HepG2 (cell line): ENCODE measurements around the gene SRSF3. TPM values are rescaled to one million over a fixed set of nuclear protein-coding genes. Genes with fewer than 3 reads are reported as not detected.
A peak's percentile ranks its signal among the peaks of the same experiment; 100 is the strongest.

Experiments used
- FOXA1 ChIP-seq, 2 experiments: fragments of 450-650 bp in 1 of 2; sonication (generic) in 1 of 2; formaldehyde crosslinking in 1 of 2; IDR thresholded peaks; 2 replicates each; pipeline versions ENCODE4 v1.4.0 to v1.6.1; 2016 to 2020; ENCODE audit warnings: missing genetic modification reagents in 1 of 2
- HMG20A ChIP-seq: IDR thresholded peaks from 2 replicates; pipeline ENCODE4 v1.6.1; 2016; ENCODE audit warnings: borderline replicate concordance
- KDM3A ChIP-seq: IDR thresholded peaks from 2 replicates; pipeline ENCODE4 v1.6.1; 2018; ENCODE audit warnings: low read depth, missing compliant biosample characterization
- MIER3 ChIP-seq: IDR thresholded peaks from 2 replicates; pipeline ENCODE4 v1.6.1; 2016; ENCODE audit warnings: missing compliant biosample characterization, borderline replicate concordance
- RAD21 ChIP-seq: fragments of 450-650 bp; formaldehyde crosslinking; IDR thresholded peaks from 2 replicates; pipeline ENCODE4 v1.5.0; 2020; ENCODE audit warnings: mild to moderate bottlenecking
- RERE ChIP-seq: IDR thresholded peaks from 2 replicates; pipeline ENCODE4 v1.6.1; 2016; ENCODE audit warnings: low read depth, missing genetic modification reagents, missing compliant biosample characterization
- SOX13 ChIP-seq, 3 experiments: fragments of 450-650 bp in 1 of 3; sonication (generic) in 1 of 3; formaldehyde crosslinking in 1 of 3; IDR thresholded peaks in 2 of 3; conservative IDR thresholded peaks in 1 of 3; 2 replicates each; pipeline versions ENCODE4 v1.5.0 to v1.6.1; 2016 to 2020; ENCODE audit warnings: antibody characterized with exemption in 1 of 3, mild to moderate bottlenecking in 1 of 3, missing compliant biosample characterization in 1 of 3, missing genetic modification reagents in 1 of 3, moderate library complexity in 1 of 3
- SOX6 ChIP-seq, 2 experiments: fragments of 450-650 bp in 1 of 2; sonication (generic) in 1 of 2; formaldehyde crosslinking in 1 of 2; IDR thresholded peaks; 2 replicates each; pipeline versions ENCODE4 v1.4.0 to v1.6.1; 2017 to 2020; ENCODE audit warnings: antibody characterized with exemption in 1 of 2, mild to moderate bottlenecking in 1 of 2, missing genetic modification reagents in 1 of 2
- TCF7 ChIP-seq: sonication (generic); IDR thresholded peaks from 2 replicates; pipeline ENCODE4 v1.6.1; 2016; ENCODE audit warnings: antibody characterized with exemption, low read depth
- WIZ ChIP-seq: sonication (generic); formaldehyde crosslinking; IDR thresholded peaks from 2 replicates; pipeline ENCODE4 v1.5.1; 2020; ENCODE audit warnings: mild to moderate bottlenecking, missing genetic modification reagents
- ZNF691 ChIP-seq: sonication (generic); formaldehyde crosslinking; IDR thresholded peaks from 2 replicates; pipeline ENCODE4 v1.4.0; 2020; ENCODE audit warnings: missing genetic modification reagents, low read depth, mild to moderate bottlenecking, borderline replicate concordance
- ZNF749 ChIP-seq: sonication (generic); formaldehyde crosslinking; IDR thresholded peaks from 2 replicates; pipeline ENCODE4 v1.8.0; 2022; ENCODE audit warnings: mild to moderate bottlenecking, missing genetic modification reagents, moderate library complexity, borderline replicate concordance
- ZSCAN29 ChIP-seq: sonication (generic); formaldehyde crosslinking; conservative IDR thresholded peaks from 2 replicates; pipeline ENCODE4 v1.4.0; 2020; ENCODE audit warnings: mild to moderate bottlenecking, missing genetic modification reagents
- polyA plus RNA-seq, 8 experiments: library from polyadenylated mRNA; depleted of rRNA in 3 of 8; stranded (reverse) in 7 of 8; unstranded in 1 of 8; fragments of >200 nt; fragmentation: Illumina TruSeq in 4 of 8; extraction: Trizol in 4 of 8; gene quantifications; 2 replicates each; pipeline versions ENCODE4 v1.2.1 to v1.2.3, GENCODE V29; 2011 to 2016; ENCODE audit warnings: low read depth in 4 of 8, missing spikeins in 1 of 8, mixed read lengths in 1 of 8; ENCODE audit not compliant: insufficient read depth in 1 of 8
- total RNA-seq, 5 experiments: library from RNA; depleted of rRNA; stranded (reverse); fragments of >200 nt; fragmentation: Illumina TruSeq; extraction: Trizol; gene quantifications; 2 replicates each; pipeline ENCODE4 v1.2.3, GENCODE V29; 2016; ENCODE audit warnings: low read depth in 1 of 5

Gene SRSF3
- total and polyA plus RNA-seq, 2 of the 13 experiments (the other 11 are each of a cell fraction or from before 2014, with no cell fraction given): 206 to 684 TPM

GRCh38 chr6:36650848-36651478 is 56.8 kb downstream of the SRSF3 start (continued):
- TF ChIP-seq ZNF691: no peak
- peak; percentile 79 for TF ChIP-seq TCF7
- no peak for TF ChIP-seq FOXA1 (IDR thresholded peaks at IDR 0.05)
- peak; percentile 30; the same call in 1 of the 2 replicates for TF ChIP-seq FOXA1 (CRISPR knock-in tag; IDR thresholded peaks at IDR 0.05)
- TF ChIP-seq WIZ: no peak
- TF ChIP-seq ZSCAN29 (CRISPR knock-in tag): no peak
- peak; percentile 47; the same call in 1 of the 2 replicates for TF ChIP-seq HMG20A (CRISPR knock-in tag)
- no peak for TF ChIP-seq SOX6 (IDR thresholded peaks at IDR 0.05)
- peak; percentile 66 for TF ChIP-seq SOX6 (CRISPR knock-in tag; IDR thresholded peaks at IDR 0.05)
- TF ChIP-seq ZNF749 (CRISPR knock-in tag): no peak
- 0 out of 2 replicates have a peak, but pooled peaks have one; percentile 43 for TF ChIP-seq MIER3 (CRISPR knock-in tag)
- TF ChIP-seq SOX13 (IDR thresholded peaks at IDR 0.05): peak; percentile 81; the same call in 1 of the 2 replicates
- peak in 1 of 2 experiments; percentile 92; a peak in 2 of 4 replicates for TF ChIP-seq SOX13 (CRISPR knock-in tag; conservative IDR thresholded peaks at IDR 0.05 in 1 of 2, IDR thresholded peaks at IDR 0.05 in 1 of 2)
- no peak for TF ChIP-seq RAD21 (CRISPR knock-in tag)
- TF ChIP-seq KDM3A: no peak
- TF ChIP-seq RERE (CRISPR knock-in tag): no peak
